ENCODE results near the gene GGPS1.
A peak's percentile ranks its signal among the peaks of the same experiment; 100 is the strongest.
"Not testable (repeated sequence)": the region's sequence is repeated elsewhere in the genome, so short reads cannot be mapped to it uniquely, and the experiment has no call there.

Gene GGPS1

DNA sequence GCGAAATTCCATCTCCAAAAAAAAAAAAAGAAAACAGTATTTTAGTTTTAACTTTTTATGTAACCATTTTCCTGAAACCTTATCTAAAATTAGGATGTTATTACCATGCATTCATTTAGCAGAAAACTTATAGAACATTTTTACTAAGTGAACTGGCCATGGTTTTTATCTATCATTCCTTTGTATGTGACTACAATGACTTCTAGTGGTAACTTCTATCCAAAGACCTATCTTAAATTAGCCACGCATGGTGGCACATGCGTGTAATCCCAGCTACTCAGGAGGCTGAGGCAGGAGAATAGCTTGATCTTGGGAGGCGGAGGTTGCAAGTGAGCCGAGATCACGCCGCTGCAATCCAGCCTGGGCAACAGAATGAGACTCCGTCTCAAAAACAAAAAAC lies 11.4 kb downstream of the GGPS1 start:
- DNase-seq (ENCODE audit: low read depth in 2 of 2) = no peak

GRCh38 chr1:235341334-235341733 lies 13.0 kb downstream of the GGPS1 start:
- no peak for DNase-seq (ENCODE audit: low read depth in 2 of 2)

DNA sequence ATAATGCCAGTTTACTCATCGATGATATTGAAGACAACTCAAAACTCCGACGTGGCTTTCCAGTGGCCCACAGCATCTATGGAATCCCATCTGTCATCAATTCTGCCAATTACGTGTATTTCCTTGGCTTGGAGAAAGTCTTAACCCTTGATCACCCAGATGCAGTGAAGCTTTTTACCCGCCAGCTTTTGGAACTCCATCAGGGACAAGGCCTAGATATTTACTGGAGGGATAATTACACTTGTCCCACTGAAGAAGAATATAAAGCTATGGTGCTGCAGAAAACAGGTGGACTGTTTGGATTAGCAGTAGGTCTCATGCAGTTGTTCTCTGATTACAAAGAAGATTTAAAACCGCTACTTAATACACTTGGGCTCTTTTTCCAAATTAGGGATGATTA lies 13.7 kb downstream of the GGPS1 start:
- no peak for DNase-seq (ENCODE audit: low read depth in 2 of 2)

DNA sequence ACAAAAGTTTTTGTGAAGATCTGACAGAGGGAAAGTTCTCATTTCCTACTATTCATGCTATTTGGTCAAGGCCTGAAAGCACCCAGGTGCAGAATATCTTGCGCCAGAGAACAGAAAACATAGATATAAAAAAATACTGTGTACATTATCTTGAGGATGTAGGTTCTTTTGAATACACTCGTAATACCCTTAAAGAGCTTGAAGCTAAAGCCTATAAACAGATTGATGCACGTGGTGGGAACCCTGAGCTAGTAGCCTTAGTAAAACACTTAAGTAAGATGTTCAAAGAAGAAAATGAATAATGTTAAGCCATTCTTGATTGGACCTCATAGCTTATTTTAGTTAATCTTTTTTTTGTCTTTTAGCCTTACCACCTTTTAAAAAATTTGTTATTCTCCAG lies 14.1 kb downstream of the GGPS1 start:
- no peak for DNase-seq (ENCODE audit: low read depth in 2 of 2)

GRCh38 chr1:235343726-235344125 lies 15.4 kb downstream of the GGPS1 start:
- no peak for DNase-seq (ENCODE audit: low read depth in 2 of 2)

GRCh38 chr1:235351441-235351840 lies 23.1 kb downstream of the GGPS1 start:
- no peak for DNase-seq (ENCODE audit: low read depth in 2 of 2)

DNA sequence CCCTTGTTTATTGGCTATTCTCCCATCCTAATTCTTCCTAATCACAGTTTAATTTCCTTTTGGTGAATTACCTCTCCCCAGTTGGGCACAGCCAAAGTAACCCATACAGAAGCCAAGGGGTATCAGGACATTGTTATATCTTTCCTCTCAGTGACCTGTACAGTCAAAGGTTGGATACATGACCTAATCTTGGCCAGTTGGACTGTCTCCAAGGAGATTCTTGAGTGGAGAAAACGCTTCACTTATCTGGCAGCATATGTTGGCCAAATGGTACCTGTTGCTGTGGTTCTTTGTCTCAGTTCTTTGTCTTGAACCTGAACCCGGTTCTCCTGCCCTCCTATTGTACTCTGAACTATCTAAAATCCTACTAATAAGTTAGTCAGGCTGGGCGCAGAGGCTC lies 23.5 kb downstream of the GGPS1 start:
- DNase-seq (ENCODE audit: low read depth in 2 of 2) = no peak

DNA sequence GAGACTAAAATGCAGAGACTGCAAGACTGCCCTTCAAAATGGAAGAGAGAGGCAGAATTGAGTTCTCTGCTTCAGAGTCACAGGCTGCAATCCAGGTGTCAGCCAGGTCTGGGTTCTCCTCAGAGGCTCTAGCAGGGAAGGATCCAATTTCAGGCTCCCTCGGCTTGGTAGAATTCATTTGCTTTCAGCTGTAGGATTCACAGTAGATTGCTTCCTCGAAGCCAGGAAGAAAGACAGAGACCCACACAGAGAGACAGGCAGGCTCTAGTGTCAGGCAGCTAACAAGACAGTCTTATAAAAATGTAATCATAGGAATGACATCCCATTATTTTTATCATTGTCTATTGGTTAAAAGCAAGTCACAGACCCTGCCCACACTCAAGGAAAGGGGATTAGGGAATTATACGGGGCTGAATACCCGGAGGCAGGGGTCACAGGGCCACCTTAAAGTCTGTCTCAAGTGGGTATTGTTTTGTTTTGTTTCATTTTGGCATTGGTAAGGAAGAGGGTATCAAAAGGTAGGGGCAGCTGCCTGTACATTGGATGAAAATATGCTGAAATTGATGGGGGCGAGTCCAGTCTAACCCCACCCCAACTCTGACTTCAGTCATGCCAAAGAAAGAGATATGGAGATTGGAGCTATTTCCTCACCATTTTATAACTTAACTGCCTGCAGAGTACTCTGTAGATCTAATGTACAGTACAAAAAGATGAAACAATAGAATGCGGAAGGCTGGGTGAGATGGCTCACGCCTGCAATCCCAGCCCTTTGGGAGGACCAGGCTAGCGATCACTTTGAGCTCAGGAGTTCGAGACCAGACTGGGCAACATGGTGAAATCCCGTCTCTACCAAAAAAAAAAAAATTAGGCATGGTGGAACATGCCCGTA lies 29.4 kb downstream of the GGPS1 start:
- DNase-seq (ENCODE audit: low read depth in 2 of 2) = no peak

- DNase-seq (ENCODE audit: low read depth in 2 of 2) = no peak
Observed at GRCh38 chr1:235358899-235359298, 30.5 kb downstream of the GGPS1 start.

DNA sequence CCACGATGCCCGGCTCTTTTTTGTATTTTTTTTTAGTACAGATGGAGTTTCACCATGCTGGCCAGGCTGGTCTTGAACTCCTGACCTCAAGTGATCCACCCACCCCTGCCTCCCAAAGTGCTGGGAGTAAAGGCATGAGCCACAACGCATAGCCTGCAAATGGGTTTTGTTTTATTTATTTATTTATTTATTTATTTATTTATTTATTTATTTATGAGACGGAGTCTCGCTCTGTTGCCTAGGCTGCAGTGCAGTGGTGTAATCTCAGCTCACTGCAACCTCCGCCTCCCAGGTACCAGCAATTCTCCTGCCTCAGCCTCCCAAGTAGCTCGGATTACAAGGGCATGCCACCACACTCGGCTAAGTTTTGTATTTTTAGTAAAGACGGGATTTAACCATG lies 35.8 kb downstream of the GGPS1 start:
- not testable (repeated sequence) for DNase-seq (ENCODE audit: low read depth in 2 of 2)

DNA sequence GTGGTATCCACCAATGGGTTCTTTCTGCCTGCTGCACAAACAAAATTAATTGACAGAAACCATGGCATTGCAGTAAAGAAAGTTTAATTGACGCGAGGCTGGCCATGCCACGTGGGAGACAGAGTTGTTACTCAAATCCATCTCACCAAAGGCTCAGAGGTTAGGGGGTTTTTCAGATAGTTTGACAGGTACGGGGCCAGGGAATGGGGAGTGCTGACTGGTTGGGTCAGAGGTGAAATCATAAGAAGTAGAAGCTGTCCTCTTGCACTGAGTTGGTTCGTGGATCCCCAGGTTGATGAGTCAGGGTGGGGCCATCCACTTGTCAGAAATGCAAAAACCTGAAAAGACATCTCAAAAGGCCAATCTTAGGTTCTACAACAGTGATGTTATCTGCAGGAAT lies 37.9 kb downstream of the GGPS1 start:
- DNase-seq (ENCODE audit: low read depth in 2 of 2) = no peak

DNA sequence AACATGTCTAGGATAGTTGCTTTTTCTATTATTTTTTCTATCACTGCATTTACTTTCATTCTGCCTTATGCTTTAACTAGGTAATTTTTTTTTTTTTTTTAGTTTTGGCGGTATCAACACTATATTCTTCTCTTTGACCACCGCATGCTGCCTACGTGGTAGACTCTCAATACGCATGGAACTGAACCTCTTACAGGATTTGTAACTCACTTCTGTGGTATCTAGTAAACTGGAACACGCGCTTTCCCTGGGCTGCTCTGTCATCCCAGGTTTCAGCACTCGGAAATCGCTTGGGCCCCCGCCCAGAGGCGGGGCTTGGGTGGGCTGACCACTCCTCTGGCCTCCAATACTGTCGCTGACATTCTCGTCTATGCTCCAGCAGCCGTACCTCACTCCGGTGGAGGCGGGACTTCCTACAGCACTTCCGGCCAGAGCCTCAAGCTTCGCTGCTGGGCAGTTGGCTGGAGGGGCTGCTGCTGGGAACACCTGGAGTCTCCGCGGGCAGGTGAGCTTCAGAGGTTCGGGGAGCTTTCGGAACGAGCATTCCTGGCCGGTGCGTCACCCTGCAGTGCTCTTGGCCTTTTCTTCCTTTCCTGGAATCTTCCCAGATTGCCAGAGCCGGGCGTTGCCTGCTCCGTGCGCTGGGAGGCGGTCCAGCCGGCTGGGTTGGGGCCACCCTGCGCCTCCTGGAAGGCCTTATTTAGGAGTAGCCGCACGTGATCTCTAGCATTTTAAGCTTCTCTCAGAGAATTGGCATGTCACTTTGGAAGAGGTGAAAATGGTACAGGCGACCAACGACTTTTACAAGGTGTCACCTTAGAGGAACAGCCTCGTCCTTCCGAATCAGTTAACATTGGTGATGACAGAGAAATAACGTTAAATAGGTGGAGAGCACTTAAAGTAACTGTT lies 38.9 kb downstream of the GGPS1 start, which contains the start of gene TBCE:
Gene TBCE, plus strand, starts transcription at position 428 of the 909 bp plus-strand sequence. CDS start 12,623 bp downstream, outside the sequence.
- peak; percentile 86 to 87 for DNase-seq (ENCODE audit: low read depth in 2 of 2)

- no peak for DNase-seq (ENCODE audit: low read depth in 2 of 2)
Observed at GRCh38 chr1:235368428-235368827, 40.1 kb downstream of the GGPS1 start.

GRCh38 chr1:235369802-235370201 lies 41.4 kb downstream of the GGPS1 start:
- DNase-seq (ENCODE audit: low read depth in 2 of 2) = no peak

DNA sequence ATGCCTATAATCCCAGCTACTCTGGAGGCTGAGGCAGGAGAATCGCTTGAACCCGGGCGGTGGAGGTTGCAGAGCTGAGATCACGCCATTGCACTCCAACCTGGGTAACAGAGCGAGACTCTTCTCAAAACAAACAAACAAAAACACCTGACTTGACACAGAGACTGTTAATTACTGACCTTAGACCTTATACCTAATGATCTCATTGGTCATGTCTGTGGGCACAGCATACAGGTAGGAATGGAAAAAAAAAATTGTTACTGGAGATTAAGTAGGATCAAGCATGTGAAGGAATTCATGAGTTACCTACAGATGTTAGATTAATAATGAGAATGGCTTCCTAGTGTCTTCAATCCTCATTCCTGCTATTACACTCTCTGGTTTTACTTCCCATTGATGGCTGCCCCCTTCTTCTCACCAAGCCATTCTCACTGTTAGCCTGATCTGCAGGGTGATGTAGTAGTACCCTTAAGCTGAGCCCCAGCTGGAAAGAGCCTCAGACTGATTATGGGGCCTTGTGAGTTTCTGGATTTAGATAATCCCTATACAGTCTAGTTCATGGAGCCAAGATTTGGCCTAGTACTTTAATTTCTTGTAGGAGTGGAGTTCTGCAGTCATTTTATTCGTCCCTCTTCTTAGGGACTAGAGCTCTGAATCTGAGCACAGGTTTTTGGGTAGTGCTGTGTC lies 47.7 kb downstream of the GGPS1 start:
- DNase-seq (ENCODE audit: low read depth in 2 of 2) = no peak

DNA sequence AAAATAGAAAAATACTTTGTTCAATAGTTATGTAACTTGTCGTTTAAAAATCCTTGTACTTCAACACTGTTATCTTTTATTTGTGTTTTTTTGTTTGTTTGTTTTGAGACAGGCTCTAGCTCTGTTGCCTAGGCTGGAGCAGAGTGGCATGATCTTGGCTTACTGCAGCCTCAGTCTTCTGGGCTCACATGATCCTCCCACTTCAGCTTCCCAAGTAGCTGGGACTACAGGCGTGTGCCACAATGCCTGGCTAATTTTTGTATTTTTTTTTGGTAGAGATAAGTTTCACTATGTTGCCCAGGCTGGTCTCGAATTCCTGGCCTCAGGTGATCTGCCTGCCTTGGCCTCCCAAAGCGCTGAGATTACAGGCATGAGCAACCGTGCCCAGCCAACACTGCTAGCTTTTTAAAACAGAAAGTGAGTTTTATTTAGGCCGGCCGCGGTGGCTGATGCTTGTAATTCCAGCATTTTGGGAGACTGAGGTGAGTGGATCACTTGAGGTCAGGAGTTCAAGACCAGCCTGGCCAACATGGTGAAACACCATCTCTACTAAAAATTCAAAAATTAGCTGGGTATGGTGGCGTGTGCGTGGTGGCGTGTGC lies 49.9 kb downstream of the GGPS1 start:
- DNase-seq (ENCODE audit: low read depth in 2 of 2) = not testable (repeated sequence)

DNA sequence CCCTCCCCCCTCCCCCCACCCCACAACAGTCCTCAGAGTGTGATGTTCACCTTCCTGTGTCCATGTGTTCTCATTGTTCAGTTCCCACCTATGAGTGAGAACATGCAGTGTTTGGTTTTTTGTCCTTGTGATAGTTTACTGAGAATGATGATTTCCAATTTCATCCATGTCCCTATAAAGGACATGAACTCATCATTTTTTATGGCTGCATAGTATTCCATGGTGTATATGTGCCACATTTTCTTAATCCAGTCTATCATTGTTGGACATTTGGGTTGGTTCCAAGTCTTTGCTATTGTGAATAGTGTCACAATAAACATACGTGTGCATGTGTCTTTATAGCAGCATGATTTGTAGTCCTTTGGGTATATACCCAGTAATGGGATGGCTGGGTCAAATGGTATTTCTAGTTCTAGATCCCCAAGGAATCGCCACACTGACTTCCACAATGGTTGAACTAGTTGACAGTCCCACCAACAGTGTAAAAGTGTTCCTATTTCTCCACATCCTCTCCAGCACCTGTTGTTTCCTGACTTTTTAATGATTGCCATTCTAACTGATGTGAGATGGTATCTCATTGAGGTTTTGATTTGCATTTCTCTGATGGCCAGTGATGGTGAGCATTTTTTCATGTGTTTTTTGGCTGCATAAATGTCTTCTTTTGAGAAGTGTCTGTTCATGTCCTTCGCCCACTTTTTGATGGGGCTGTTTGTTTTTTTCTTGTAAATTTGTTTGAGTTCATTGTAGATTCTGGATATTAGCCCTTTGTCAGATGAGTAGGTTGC lies 53.8 kb downstream of the GGPS1 start:
- DNase-seq (ENCODE audit: low read depth in 2 of 2) = not testable (repeated sequence)

GRCh38 chr1:235385633-235386032 lies 57.3 kb downstream of the GGPS1 start:
- DNase-seq (ENCODE audit: low read depth in 2 of 2) = not testable (repeated sequence)

DNA sequence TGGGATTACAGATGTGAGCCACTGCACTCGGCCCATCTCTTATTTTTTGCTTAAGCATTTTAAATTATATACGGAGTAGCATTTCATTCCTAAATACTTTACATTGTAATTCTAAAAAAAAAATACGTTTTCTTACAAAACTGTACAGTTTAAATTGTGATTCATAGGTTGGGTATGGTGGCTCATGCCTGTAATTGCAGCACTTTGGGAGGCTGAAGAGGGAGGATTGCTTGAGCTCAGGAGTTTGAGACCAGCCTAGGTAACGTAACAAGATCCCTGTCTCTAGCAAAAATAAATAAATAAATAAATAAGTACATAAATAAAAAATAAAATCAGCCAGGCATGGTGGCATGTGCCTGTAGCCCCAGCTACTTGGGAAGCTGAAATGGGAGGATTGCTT lies 63.5 kb downstream of the GGPS1 start:
- DNase-seq (ENCODE audit: low read depth in 2 of 2) = no peak

Measured in fibroblast of skin of left biceps (primary cell).